PC-3 (cell line): ENCODE results near the gene DENND4C.

Experiments
- EZH2 ChIP-seq: fragments of 300-600 bp; sonication (generic); IDR thresholded peaks from one replicate; pipeline ENCODE4 v1.6.1; 2017; ENCODE audit warnings: antibody characterized with exemption, mild to moderate bottlenecking, low read length; ENCODE audit not compliant: unreplicated experiment
- TF ChIP-seq, protein P1 (sequence below): fragments of 300-600 bp; sonication (generic); conservative IDR thresholded peaks from 2 replicates; pipeline ENCODE4 v1.5.1; 2017; ENCODE audit warnings: antibody characterized with exemption, low read depth, mild to moderate bottlenecking, low read length

DNA sequence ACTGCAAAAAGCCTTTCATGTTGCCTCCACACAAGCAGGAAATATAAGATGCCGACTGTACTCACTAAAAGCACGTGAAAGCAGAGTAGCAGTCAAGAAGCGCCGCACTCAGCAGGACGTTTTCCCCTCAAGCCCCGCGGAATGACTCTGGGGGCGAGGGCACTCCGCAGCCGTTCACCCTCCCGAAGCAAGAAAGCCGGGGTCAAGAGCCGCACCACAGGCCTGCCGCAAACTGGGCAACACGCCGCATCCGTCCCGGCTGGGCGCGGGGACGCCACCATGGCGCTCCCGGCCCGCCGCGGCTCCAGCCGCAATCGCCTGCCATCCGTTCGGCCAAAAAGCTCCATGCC lies 149.2 kb downstream of the DENND4C start:
- TF ChIP-seq, protein P1, sequence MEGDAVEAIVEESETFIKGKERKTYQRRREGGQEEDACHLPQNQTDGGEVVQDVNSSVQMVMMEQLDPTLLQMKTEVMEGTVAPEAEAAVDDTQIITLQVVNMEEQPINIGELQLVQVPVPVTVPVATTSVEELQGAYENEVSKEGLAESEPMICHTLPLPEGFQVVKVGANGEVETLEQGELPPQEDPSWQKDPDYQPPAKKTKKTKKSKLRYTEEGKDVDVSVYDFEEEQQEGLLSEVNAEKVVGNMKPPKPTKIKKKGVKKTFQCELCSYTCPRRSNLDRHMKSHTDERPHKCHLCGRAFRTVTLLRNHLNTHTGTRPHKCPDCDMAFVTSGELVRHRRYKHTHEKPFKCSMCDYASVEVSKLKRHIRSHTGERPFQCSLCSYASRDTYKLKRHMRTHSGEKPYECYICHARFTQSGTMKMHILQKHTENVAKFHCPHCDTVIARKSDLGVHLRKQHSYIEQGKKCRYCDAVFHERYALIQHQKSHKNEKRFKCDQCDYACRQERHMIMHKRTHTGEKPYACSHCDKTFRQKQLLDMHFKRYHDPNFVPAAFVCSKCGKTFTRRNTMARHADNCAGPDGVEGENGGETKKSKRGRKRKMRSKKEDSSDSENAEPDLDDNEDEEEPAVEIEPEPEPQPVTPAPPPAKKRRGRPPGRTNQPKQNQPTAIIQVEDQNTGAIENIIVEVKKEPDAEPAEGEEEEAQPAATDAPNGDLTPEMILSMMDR: no peak
- TF ChIP-seq EZH2: no peak
